ENCODE results near the gene PXDN. TPM values are rescaled to one million over a fixed set of nuclear protein-coding genes. Genes with fewer than 3 reads are reported as not detected.
"Not testable (repeated sequence)": the region's sequence is repeated elsewhere in the genome, so short reads cannot be mapped to it uniquely, and the experiment has no call there.

PXDN gene
- total RNA-seq, 4 donors from 2014 or later = 26.6 to 254 (median 59.8) TPM

- TF ChIP-seq CTCF (IDR thresholded peaks at IDR 0.05) (no peak), POLR2A (IDR thresholded peaks at IDR 0.05) (no peak)
- no peak for DNase-seq
- no peaks in the 10 kb centered on the region for H3K36me3 ChIP-seq
- H3K27me3 ChIP-seq = no peaks in the 10 kb centered on the region
- H3K27ac ChIP-seq = no peak overlapping the region
- intact Hi-C loops (cut with DNase I; ENCODE audit: low total_unique reads) = no loop called here
- no peaks in the 10 kb centered on the region for H3K4me1 ChIP-seq
- no peak overlapping the region for H3K4me3 ChIP-seq
- no peaks in the 10 kb centered on the region for H3K9me3 ChIP-seq
Measured at GRCh38 chr2:1701556-1702185, 42.6 kb downstream of the PXDN start.

- Histone ChIP-seq H3K27me3 (no peaks in the 10 kb centered on the region), H3K27ac (no peak overlapping the region)
- no peak for DNase-seq
Measured at GRCh38 chr2:1701020-1701419, 43.3 kb downstream of the PXDN start.

GRCh38 chr2:1700427-1700826, 43.9 kb downstream of the PXDN start:
- H3K27me3 ChIP-seq; H3K36me3 ChIP-seq; intact Hi-C loops (cut with DNase I; ENCODE audit: low total_unique reads); DNase-seq; H3K9me3 ChIP-seq; H3K27ac ChIP-seq; H3K4me3 ChIP-seq; H3K4me1 ChIP-seq: not testable (repeated sequence)

More at GRCh38 chr2:1701020-1701419, 43.3 kb downstream of the PXDN start:
- intact Hi-C loops (cut with DNase I; ENCODE audit: low total_unique reads) = no loop called here
- Histone ChIP-seq H3K4me3 (no peak overlapping the region), H3K9me3 (no peaks in the 10 kb centered on the region), H3K4me1 (no peaks in the 10 kb centered on the region), H3K36me3 (no peaks in the 10 kb centered on the region)
- TF ChIP-seq CTCF (IDR thresholded peaks at IDR 0.05) = no peak
- TF ChIP-seq POLR2A (IDR thresholded peaks at IDR 0.05) = no peak

- no peaks in the 10 kb centered on the region for H3K4me1 ChIP-seq
- H3K36me3 ChIP-seq = no peaks in the 10 kb centered on the region
- H3K9me3 ChIP-seq = no peaks in the 10 kb centered on the region
- intact Hi-C loops (cut with DNase I; ENCODE audit: low total_unique reads) = no loop called here
- H3K27me3 ChIP-seq = no peaks in the 10 kb centered on the region
- H3K27ac ChIP-seq = no peak overlapping the region
- no peak for DNase-seq
- H3K4me3 ChIP-seq = no peak overlapping the region
- TF ChIP-seq POLR2A (IDR thresholded peaks at IDR 0.05) = no peak
- TF ChIP-seq CTCF (IDR thresholded peaks at IDR 0.05) = no peak
Measured at GRCh38 chr2:1698188-1698945, 45.9 kb downstream of the PXDN start.

GRCh38 chr2:1697601-1698000, 46.7 kb downstream of the PXDN start:
- no peak overlapping the region for H3K4me3 ChIP-seq
- no peak for DNase-seq
- no peak for TF ChIP-seq CTCF (IDR thresholded peaks at IDR 0.05)
- no peak for TF ChIP-seq POLR2A (IDR thresholded peaks at IDR 0.05)
- intact Hi-C loops (cut with DNase I; ENCODE audit: low total_unique reads) = no loop called here
- no peaks in the 10 kb centered on the region for H3K36me3 ChIP-seq
- no peak overlapping the region for H3K27ac ChIP-seq
- no peaks in the 10 kb centered on the region for H3K9me3 ChIP-seq
- no peaks in the 10 kb centered on the region for H3K4me1 ChIP-seq
- no peaks in the 10 kb centered on the region for H3K27me3 ChIP-seq
